MV-4-11 (cell line): Measurements from ENCODE around the gene ADGRA1.
"Not testable (repeated sequence)": the region's sequence is repeated elsewhere in the genome, so short reads cannot be mapped to it uniquely, and the experiment has no call there.

Experiments used
- DNase-seq: peaks from one replicate; lab custom pipeline; 2025; lab: John Stamatoyannopoulos, UW

Gene ADGRA1

DNA sequence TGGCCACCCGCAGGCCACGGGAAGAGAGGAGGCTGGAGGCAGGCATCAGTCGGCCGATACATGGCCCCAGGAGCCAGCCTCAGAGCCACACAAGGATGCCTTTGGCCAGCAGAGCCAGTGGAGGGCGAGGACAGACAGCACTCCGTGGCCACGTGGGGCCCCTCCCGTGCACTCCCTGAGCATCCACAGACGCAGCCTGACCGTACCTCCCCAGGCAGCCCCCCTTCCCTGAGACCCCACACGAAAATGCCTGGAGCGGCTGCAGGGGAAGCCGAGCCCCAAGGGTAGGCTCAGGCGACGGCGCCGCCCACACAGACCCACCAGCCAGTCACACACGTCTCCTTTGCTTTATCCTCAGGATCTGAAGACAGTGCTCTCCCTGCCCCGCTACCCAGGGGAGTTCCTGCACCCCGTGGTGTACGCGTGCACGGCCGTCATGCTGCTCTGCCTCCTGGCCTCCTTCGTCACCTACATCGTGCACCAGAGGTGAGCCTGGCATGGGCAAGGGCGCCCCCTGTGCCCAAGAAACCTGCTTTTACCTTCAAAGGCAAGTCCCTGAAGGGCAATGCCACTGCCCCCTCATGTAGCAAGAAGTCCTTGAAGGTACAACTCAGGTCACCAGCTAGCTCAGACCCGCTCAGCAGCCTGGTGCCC is 9.0 kb downstream of the ADGRA1 start:
- DNase-seq: no peak

DNA sequence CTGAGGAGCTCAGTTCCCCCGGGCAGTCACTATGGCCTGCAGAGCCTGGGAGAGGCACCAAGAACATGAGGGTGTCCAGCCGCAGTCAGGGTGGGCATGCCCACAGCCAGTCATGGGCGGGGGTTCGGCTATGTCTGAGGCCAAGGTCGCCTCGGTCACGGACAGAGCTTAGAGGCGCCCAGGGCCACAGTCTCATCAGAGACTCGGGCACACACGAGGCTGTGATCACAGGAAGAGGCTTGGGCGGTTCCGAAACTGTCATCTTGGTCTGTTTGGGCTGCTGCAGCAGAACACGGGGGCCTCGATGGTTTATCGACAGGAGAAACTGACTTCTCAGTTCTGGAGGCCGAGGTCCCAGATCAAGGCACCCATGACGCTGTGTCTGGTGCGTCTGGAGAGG is 9.7 kb downstream of the ADGRA1 start:
- DNase-seq: no peak

DNA sequence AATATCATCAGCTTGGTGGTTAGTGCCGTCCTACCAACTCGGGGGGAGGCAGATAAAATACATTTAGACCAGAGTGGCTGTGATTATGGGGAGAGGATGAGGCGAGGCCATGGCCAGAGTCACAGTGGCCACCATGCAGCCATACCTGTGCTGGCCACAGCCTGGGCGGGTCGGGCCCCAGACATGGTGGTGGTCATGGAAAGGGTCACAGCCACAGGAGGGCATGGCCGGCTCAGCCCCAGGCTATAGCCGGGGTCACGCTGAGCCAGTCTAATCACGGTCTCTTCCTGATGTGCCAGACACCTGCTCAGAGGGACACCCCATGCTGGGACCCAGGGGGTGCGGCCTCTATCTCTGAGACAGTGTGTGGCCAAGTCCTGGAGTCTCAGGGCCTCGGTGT is 10.2 kb downstream of the ADGRA1 start:
- no peak for DNase-seq

DNA sequence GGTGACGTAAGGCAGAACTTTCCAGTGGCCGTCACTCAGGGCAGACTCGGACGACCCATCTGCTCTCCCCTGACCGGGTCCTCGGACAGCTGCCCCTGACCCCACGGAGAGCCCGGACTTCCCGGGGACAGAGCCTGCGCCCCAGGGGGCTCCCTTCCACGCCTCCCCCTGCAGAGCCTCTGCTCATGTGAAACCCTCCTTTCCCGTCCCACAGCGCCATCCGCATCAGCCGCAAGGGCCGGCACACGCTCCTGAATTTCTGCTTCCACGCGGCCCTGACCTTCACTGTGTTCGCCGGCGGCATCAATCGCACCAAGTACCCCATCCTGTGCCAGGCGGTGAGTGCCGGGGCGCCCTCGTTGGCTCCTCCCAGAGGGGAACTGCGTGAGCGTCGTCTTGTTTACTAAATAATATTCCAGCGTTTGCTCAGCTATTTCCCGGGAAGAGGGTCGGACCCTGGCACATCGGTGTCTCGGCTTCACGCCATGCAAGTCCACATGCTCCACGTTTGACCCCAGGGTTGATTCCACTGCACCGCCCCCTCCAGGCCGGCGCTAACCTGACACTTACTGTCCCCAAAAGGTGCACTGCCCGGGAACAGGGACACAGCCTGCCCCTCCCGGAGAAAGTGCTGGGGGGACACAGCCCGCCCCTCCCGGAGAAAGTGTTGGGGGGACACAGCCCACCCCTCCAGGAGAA is 10.9 kb downstream of the ADGRA1 start:
- DNase-seq: no peak

DNA sequence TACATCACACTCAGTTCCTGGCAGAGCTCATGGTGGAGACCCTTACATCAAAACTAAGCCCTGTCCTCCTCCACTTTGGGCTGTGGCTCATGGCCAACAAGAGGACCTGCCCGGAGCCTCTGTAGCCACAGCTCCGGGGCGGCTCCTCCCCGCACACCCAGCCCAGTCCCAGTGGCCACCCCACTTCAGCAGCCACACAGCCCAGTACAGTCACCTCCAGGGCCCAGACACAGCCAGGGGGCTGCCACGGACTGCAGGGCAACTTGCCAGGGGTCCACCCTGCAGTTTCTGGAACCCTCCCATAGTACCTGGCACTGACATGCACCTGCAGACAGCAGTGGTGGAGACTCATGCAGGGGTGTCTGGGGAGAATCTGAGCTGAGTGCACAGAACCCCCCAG is 11.8 kb downstream of the ADGRA1 start:
- no peak for DNase-seq

DNA sequence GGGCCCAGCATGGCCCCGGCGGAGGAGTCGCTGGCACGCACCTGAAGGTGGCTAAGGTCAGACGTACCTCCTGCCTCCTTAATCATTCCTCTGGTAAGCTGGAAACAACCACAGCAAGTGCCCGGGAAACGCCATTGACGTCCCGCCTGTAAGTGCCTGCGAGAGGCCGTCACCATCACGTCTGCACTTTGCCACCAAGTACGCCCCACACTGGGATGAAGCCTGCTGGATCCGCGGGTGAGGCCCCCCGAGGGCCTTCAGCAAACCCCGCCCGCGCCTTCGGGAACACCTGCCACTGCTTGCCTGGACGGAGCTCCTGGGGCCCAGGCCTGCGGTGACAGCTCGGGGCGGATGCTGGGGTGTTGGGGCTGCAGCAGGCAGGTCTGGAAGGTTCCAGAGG is 12.5 kb downstream of the ADGRA1 start:
- no peak for DNase-seq

DNA sequence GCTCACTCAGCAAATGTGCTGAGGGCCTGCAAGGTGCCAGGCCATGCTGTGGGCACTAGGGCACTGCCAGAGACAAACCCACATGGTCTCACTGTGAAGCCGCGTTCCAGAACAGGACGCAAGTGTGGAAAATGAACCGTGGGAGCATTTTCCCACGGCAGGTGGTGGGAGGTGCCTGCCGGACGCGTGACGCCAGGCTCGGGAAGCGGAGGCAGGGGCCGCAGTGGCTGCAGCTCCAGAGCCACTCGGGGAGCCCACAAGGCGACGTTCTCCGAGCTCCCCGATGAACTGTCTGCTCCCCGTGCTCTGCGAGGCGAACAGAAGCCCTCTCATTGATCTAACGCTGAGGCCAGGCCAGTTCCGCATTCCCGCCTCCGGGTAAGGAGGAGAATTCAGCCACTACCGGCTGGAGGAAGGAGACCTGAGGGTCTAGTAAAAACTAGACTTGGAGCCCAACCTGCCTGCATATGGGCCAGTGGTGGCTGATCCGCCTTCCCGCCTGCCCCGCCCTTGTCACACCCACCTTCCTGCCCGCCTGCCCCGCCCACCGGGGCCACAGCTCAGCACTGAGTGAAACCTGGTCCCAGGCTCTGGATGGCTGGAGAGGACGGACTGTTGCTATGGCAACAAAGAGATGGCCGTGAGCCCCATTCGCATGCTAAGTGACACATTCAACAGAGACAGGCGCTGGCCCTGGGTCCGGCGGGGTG is 13.1 kb downstream of the ADGRA1 start:
- no peak for DNase-seq

DNA sequence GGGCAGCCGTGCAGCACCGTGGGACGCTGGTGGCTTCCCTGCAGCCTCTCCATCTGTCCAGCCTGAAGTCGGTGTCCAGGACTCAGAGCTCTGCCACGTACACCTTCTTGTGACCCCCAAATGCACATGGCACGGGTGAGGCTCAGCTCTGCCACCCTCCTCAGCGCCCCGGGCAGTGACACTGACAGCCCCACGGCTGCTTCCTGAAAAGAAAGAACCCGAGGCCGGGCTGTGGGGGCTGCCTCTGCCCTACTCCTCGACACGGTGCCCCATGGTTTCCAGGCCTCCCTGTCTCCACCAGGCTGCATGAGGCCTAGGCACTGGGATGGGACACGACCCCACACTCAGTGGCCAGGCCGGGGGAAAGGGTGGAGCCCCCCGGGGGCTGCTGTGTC is 13.7 kb downstream of the ADGRA1 start:
- no peak for DNase-seq

DNA sequence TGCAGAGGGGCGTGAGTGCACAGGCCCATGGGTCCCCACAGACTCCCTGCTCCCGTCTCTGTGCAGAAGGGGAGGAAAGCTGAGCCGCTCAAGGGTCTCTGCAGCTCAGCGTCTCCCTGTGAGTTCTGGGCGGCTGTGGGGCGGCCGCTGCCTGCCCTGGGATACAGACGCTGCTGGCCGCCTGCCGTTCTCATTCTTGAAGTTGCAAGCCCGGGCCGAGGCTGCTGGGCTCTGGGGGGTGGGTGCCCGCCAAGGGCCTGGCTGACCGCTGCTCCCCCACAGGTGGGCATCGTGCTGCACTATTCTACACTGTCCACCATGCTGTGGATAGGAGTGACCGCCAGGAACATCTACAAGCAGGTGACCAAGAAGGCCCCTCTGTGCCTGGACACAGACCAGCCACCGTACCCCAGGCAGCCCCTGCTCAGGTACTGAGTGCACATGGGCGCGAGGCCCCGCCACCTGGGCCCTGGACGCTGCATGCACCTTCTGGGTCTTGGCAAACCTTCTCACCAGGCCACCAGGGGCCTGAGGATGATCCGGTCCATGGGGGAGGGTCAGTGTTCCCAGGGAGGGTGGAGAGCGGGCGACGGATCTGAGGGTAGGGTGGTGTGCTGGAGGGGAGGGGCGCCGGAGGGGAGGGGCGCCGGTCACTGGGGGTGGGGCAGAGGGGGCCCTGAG is 14.8 kb downstream of the ADGRA1 start:
- DNase-seq: no peak

DNA sequence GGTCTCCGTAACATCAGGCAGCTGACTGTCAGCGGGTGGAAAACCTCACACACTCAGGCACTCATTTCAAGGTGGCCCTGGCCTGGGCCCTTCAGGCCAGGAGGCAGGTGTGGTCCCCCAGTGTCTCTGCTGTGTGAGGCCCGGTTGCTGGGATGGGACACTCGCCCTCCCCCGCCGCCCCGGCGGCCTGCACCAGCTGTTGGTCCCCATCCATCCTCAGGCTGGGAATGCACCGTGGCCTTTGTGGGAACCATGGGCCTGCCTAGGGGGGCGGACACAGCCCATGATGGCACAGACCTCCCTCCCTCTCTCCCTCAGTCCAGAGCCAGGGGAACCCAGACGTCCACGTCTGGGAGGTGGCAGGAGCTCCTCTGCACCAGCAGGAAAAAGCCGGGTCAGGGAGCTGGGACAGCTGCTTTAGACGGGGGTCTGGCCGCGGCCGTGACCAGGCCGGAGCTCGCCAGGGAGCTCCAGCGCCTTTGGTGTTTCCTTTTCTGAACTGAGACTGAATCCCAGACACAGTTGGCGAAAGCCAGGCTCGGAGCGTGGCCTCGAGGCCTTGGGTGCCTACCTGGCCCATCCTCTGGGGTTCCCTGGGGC is 15.7 kb downstream of the ADGRA1 start:
- DNase-seq: no peak

DNA sequence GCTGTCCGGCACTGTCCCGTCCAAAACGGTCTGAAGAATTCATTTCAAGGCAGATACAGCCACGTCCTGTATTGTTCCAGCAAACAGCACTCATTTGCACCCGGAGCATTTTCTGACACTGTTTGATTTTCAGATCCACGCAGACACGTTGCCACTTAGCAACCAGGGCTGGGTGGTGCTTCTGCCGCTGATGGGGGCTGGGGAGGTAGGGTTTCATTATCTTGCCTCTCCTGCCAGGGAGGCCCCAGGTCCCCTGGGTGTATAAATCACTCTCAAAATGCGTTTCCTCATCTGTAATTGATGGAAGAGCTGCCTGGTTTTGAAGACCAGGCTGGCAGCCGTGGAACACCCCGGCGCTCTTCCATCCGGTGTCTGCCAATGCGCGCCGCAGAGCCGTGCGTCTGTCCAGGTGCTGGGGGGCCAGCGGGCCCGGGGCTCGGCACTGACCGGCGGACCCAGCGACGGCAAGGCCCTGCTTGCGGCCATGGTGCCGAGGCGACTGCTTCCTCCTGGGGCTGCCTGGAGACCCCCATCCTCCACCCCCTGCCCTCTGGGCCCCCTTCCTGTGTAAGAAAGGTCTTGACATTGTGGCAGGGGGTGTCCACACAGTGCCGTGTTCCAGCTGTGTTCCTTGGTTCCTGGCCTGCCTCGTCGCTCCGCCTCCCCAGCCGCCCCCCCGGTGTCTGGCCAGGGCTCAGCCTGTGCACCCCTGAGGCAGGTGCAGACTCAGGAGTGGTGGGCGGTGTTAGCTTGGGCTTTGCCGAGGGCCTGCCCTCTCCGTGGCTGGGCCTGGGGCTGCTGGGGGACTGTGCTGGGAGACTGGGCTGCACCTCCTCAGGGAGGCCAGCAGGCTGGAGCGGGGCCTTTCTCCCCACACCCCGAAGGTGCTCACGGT is 16.6 kb downstream of the ADGRA1 start:
- DNase-seq: no peak

DNA sequence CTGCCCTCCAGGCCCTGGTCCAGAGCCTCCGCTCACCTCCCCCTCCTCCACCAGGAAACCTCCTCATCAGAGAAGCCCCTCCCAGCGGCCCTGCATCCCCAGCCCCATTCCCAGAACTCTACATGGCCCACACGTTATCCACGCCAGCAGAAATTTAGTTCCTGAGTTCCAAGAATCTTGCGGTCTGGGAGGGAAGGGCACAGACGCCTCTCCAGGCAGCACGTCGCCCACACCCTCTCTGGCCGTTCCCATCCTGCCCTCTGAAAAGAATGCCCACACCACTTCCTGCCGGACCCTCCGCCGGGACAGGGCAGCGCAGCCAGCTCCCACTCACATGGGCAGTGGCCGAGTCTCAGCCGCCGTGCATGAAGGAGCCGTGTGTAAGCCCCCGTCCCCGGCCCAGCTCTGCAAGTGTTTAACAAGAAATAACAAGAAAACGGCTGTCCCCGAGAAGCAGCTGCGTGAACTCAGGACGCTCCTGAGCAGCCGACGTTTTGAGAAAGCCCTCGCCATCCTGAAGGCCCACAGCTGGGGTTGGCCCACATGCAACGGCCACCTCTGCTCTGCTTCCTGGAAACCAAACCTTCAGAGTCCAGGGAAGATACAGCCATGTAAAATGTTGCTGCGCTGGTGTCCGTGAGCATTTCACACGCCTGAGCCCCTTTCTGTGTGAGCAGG is 17.4 kb downstream of the ADGRA1 start:
- no peak for DNase-seq

DNA sequence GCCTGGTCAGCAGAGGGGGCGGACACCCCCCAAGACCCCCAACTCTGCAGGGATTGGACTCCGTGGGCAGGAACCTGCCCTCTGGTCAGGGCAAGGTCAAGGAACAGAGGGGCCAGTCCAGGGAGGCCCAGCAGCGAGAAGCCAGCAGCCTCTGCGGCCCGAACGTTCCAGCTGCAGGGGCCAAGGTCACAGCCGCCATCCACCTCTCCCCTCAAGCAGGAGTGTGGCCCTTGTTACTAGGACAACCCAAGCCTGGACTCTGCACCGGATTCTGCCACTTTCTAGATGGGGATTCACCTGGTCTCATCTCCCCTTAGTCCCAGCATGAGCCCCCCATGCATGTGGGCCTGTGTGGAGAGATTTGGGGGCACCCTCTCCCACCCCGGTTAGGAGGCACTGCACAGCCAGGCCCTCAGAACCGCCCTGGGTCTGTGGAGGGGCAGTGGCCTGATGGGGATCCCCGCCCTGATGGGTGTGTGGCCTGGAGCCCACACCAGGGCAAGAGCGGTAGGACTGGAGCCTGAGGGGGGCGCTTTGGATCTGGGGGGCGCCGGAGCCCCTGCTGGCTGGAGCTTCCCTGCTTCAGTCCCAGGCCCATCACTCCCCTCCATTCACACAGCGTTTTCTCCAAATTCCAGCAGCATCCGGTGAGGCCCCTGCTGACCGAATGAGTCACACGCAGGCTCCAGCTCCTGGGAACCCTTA is 18.1 kb downstream of the ADGRA1 start:
- DNase-seq: no peak

DNA sequence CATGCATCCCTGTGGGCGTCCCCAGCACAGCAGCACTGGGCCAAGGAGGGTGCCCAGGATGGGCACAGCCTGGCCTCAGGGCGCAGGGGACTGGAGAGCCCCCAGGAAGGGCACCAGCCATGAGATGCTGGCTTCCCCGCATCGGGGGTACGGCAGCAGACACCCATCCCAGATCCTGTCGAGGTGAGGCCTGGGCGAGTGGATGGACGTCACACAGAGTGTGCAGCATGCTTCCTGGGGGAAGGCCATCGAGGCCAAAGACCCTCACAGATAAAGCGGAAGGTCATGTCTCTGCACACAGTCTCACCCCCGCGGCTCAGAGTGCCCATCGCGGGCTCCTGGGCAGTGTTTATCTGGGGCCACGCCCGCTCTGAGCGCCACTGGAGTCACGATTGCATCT is 18.8 kb downstream of the ADGRA1 start:
- DNase-seq: no peak

DNA sequence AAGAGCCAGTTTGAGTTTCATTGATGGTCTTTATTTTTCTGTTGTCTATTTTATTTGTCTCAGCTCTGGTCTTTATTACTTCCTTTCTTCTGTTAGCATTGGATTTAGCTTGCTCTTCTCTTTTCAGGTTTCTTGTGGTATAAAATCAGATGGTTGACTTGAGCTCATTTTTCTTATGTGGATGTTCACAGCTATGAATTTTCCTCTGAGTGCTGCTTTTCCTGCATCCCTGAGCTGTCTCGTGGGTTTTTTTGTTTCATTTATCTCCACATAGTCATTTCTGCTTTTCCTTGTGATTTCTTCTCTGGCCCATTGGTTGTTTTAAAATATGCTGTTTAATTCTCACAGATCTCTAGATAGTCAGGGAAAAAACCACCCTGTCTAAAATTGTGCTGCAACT is 19.7 kb downstream of the ADGRA1 start:
- no peak for DNase-seq

DNA sequence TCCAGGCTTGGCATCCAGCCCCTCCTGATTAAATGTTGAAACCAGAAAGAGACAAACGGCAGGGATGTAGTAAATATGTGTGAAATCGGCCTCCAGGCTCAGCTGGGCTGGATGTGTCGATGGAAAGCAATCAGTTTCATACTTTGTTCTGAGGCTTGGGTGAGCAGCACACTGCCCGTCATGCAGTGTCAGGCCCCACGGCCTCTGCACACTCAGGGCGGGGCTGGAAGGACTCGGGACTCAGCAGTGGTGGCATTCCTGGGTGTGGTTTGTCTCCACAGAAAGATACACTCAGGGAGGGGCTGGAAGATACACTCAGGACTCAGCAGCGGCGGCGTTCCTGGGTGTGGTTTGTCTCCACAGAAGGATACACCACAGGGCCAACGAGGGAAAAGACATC is 22.0 kb downstream of the ADGRA1 start:
- no peak for DNase-seq

DNA sequence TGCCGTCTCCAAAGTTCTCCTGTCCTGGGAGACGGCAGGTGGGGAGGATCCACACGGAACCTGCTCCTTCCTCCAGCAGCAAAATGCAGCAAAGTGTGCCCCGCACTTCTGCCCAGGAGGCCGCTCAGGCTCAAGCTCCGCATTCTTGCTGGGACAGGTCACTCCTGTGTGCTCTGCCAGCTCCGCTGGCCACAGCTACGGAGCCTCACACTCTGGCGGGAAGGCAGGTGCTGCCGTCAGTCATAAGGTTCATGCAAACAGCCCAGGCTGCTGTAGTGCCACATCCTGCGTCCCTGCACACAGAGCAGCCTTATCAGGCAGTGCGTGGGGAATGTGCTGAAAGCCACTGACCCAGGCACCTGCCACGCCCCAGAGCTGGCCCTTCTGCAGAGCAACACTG is 22.4 kb downstream of the ADGRA1 start:
- DNase-seq: no peak

DNA sequence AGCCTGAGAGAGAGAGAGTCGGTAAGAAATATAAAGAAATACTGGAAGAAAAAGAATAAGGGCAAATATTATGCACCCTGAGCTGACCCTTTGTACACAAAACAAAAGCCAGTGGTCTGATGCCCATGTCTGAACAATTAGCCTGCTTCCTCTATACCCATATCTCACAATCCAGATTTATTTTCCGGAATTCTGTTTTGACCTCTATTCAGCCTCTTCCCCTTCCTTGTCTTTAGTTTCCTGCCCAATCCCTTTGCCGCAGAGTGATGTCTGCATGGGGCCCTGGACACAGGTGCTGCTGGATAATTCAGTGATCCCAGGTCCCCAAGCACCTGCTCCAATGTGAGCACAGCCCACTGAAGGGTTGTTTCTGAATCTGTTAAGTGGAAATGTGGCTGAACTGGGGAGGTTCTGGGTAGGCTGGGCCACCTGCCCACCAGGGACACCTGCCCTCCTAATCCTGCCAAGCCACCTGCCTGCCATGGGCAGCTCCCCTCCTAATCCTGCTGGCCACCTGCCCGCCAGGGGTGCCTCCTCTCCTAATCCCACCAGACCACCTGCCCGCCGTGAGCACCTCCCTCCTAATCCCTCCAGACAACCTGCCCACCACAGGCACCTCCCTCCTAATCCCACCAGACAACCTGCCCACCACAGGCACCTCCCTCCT is 23.0 kb downstream of the ADGRA1 start:
- DNase-seq: no peak

DNA sequence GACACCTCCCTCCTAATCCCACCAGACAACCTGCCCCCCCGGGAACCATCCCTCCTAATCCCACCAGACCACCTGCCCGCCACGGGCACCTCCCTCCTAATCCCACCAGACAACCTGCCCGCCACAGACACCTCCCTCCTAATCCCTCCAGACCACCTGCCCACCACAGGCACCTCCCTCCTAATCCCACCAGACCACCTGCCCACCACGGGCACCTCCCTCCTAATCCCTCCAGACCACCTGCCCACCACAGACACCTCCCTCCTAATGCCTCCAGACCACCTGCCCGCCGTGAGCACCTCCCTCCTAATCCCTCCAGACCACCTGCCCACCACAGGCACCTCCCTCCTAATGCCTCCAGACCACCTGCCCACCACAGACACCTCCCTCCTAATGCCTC is 23.9 kb downstream of the ADGRA1 start:
- not testable (repeated sequence) for DNase-seq
